HG02970 (cell line): ENCODE results near the gene ABCG1.
A peak's percentile ranks its signal among the peaks of the same experiment; 100 is the strongest.
"Not testable (repeated sequence)": the region's sequence is repeated elsewhere in the genome, so short reads cannot be mapped to it uniquely, and the experiment has no call there.

Experiments
- ATAC-seq: cut with Tn5 transposase; IDR thresholded peaks from one replicate; pipeline ENCODE4 v1.9.1; 2021; ENCODE audit warnings: mild to moderate bottlenecking, moderate library complexity, moderate number of reproducible peaks; ENCODE audit not compliant: unreplicated experiment, low FRiP score

The ABCG1 gene

GRCh38 chr21:42218836-42219605 lies at the start of gene ABCG1:
Gene ABCG1, plus strand, starts transcription at chr21:42219140. Its CDS starts 123 bp downstream, at chr21:42219263.
- ATAC-seq, result no peak

GRCh38 chr21:42169758-42170157 lies 49.2 kb upstream of the ABCG1 start:
- ATAC-seq, result no peak

- no peak for ATAC-seq
These were observed 47.6 kb upstream of the ABCG1 start for GRCh38 chr21:42171091-42172053.

- ATAC-seq, result no peak
These were observed 46.1 kb upstream of the ABCG1 start for GRCh38 chr21:42172596-42173483.

GRCh38 chr21:42174173-42174572 lies 44.8 kb upstream of the ABCG1 start:
- no peak for ATAC-seq

GRCh38 chr21:42175110-42175710 lies 43.7 kb upstream of the ABCG1 start:
- no peak for ATAC-seq

- ATAC-seq, result no peak
These were observed 42.1 kb upstream of the ABCG1 start for GRCh38 chr21:42176859-42177258.

- no peak for ATAC-seq
These were observed 39.6 kb upstream of the ABCG1 start for GRCh38 chr21:42179316-42179715.

GRCh38 chr21:42180001-42180400 lies 38.9 kb upstream of the ABCG1 start:
- ATAC-seq, result not testable (repeated sequence)

- no peak for ATAC-seq
These were observed 36.1 kb upstream of the ABCG1 start for GRCh38 chr21:42182713-42183371.

GRCh38 chr21:42183374-42184266 lies 35.3 kb upstream of the ABCG1 start:
- no peak for ATAC-seq

GRCh38 chr21:42186591-42186990 lies 32.3 kb upstream of the ABCG1 start:
- no peak for ATAC-seq

GRCh38 chr21:42187976-42188653 lies 30.8 kb upstream of the ABCG1 start:
- peak; percentile 74 for ATAC-seq

GRCh38 chr21:42188663-42189062 lies 30.3 kb upstream of the ABCG1 start:
- no peak for ATAC-seq

GRCh38 chr21:42189431-42189830 lies 29.5 kb upstream of the ABCG1 start:
- no peak for ATAC-seq

GRCh38 chr21:42189860-42190485 lies 29.0 kb upstream of the ABCG1 start:
- ATAC-seq, result no peak

GRCh38 chr21:42190486-42190863 lies 28.5 kb upstream of the ABCG1 start:
- no peak for ATAC-seq

GRCh38 chr21:42191064-42191463 lies 27.9 kb upstream of the ABCG1 start:
- ATAC-seq, result no peak
